Osteoblast (primary cell): Measurements from ENCODE around the gene CCDC191. TPM values are rescaled to one million over a fixed set of nuclear protein-coding genes. Genes with fewer than 3 reads are reported as not detected.

Source experiments
- DNase-seq: peaks from one replicate; pipeline ENCODE4 v3.0.0; 2011; ENCODE audit warnings: low spot score, mixed read lengths; ENCODE audit not compliant: insufficient read length; ENCODE audit errors: missing footprints
- H2AFZ ChIP-seq: 2 replicates; pipeline ENCODE4 v1.6.0; 2011; ENCODE audit warnings: mild to moderate bottlenecking, low read length
- H3K27ac ChIP-seq: 2 replicates; pipeline ENCODE4 v1.5.1; 2011; ENCODE audit warnings: mild to moderate bottlenecking, low read depth, low read length, moderate library complexity
- H3K27me3 ChIP-seq: 2 replicates; pipeline ENCODE4 v1.6.0; 2012; ENCODE audit warnings: mild to moderate bottlenecking, control low read depth, inconsistent platforms, low read length, moderate library complexity; ENCODE audit not compliant: insufficient read depth
- H3K36me3 ChIP-seq: 2 replicates; pipeline ENCODE4 v1.5.1; 2011; ENCODE audit warnings: mild to moderate bottlenecking, low read length, control low read depth, moderate library complexity; ENCODE audit not compliant: insufficient read depth
- H3K4me1 ChIP-seq: 2 replicates; pipeline ENCODE4 v1.5.1; 2011; ENCODE audit warnings: mild to moderate bottlenecking, low read length, control low read depth, moderate library complexity; ENCODE audit not compliant: insufficient read depth
- H3K4me2 ChIP-seq: 2 replicates; pipeline ENCODE4 v1.6.0; 2011; ENCODE audit warnings: mild to moderate bottlenecking, low read length; ENCODE audit not compliant: insufficient read depth
- H3K4me3 ChIP-seq: fragments of 200-600 bp; sonication (generic); 3 replicates; pipeline ENCODE4 v1.5.1; 2012; ENCODE audit warnings: mild to moderate bottlenecking, low read length, inconsistent platforms; ENCODE audit not compliant: insufficient read depth
- H3K79me2 ChIP-seq: 2 replicates; pipeline ENCODE4 v1.6.0; 2012; ENCODE audit warnings: mild to moderate bottlenecking, low read length, control low read depth, inconsistent platforms; ENCODE audit not compliant: insufficient read depth
- H3K9me3 ChIP-seq: 2 replicates; pipeline ENCODE4 v1.5.1; 2011; ENCODE audit warnings: low read depth, low read length, control low read depth
- H4K20me1 ChIP-seq: 2 replicates; pipeline ENCODE4 v1.6.0; 2012; ENCODE audit warnings: mild to moderate bottlenecking, low read length, control low read depth; ENCODE audit not compliant: insufficient read depth
- CTCF ChIP-seq: IDR thresholded peaks from 2 replicates; pipeline ENCODE4 v1.5.1; 2011; ENCODE audit warnings: mild to moderate bottlenecking, low read depth, low read length, moderate library complexity; ENCODE audit errors: extremely low read depth
- total RNA-seq: library from RNA; depleted of rRNA; stranded (reverse); fragments of >200 nt; gene quantifications from 2 replicates; pipeline ENCODE4 v1.2.3, GENCODE V29; 2012

The CCDC191 gene
- total RNA-seq, 1 donor, result 4.0 TPM

- no peaks in the 10 kb centered on the region for H3K36me3 ChIP-seq
- H3K9me3 ChIP-seq, result no peaks in the 10 kb centered on the region
- peaks cover 38% of the 10 kb centered on the region for H3K27me3 ChIP-seq
- DNase-seq, result peak; percentile 74
- TF ChIP-seq CTCF, result no peak
- H2AFZ ChIP-seq, result no peak overlapping the region
- peaks cover 10% of the 10 kb centered on the region for H3K4me1 ChIP-seq
- no peak overlapping the region for H3K4me2 ChIP-seq
- H3K27ac ChIP-seq, result no peak overlapping the region
- H3K4me3 ChIP-seq, result no peak overlapping the region
- no peaks in the 10 kb centered on the region for H4K20me1 ChIP-seq
- H3K79me2 ChIP-seq, result no peaks in the 10 kb centered on the region
Observed at GRCh38 chr3:113952921-113953320, 103.4 kb downstream of the CCDC191 start.

GRCh38 chr3:113948015-113948917, 108.1 kb downstream of the CCDC191 start:
- no peak for TF ChIP-seq CTCF
- Histone ChIP-seq H3K4me2 (peak overlapping the region; percentile 89), H3K36me3 (no peaks in the 10 kb centered on the region), H3K4me3 (peak overlapping the region; percentile 75), H3K79me2 (no peaks in the 10 kb centered on the region), H4K20me1 (no peaks in the 10 kb centered on the region), H3K4me1 (peaks cover 8% of the 10 kb centered on the region), H3K9me3 (no peaks in the 10 kb centered on the region), H2AFZ (peak overlapping the region; percentile 70), H3K27ac (no peak overlapping the region), H3K27me3 (peaks cover 40% of the 10 kb centered on the region)
- peak; percentile 85 for DNase-seq

GRCh38 chr3:113947372-113948014, 108.8 kb downstream of the CCDC191 start, which contains the start of gene ZDHHC23:
ZDHHC23 (plus strand) TSS chr3:113948013; CDS start chr3:113948803, 790 bp downstream.
- H4K20me1 ChIP-seq, result no peaks in the 10 kb centered on the region
- no peaks in the 10 kb centered on the region for H3K36me3 ChIP-seq
- H3K4me1 ChIP-seq, result peaks cover 8% of the 10 kb centered on the region
- no peaks in the 10 kb centered on the region for H3K9me3 ChIP-seq
- peak; percentile 91 for DNase-seq
- no peaks in the 10 kb centered on the region for H3K79me2 ChIP-seq
- peak within 1 kb of the TSS; percentile 75 for H3K4me3 ChIP-seq
- H3K27ac ChIP-seq, result no peak within 1 kb of the TSS
- peak within 1 kb of the TSS; percentile 89 for H3K4me2 ChIP-seq
- peaks cover 36% of the 10 kb centered on the region for H3K27me3 ChIP-seq
- TF ChIP-seq CTCF, result no peak
- peak within 1 kb of the TSS; percentile 89 for H2AFZ ChIP-seq

- no peak for TF ChIP-seq CTCF
- no peaks in the 10 kb centered on the region for H3K36me3 ChIP-seq
- peak overlapping the region; percentile 89 for H3K4me2 ChIP-seq
- peak overlapping the region; percentile 75 for H3K4me3 ChIP-seq
- peaks cover 36% of the 10 kb centered on the region for H3K27me3 ChIP-seq
- H4K20me1 ChIP-seq, result no peaks in the 10 kb centered on the region
- DNase-seq, result no peak
- H3K4me1 ChIP-seq, result peaks cover 8% of the 10 kb centered on the region
- H3K27ac ChIP-seq, result no peak overlapping the region
- H3K9me3 ChIP-seq, result no peaks in the 10 kb centered on the region
- no peak overlapping the region for H2AFZ ChIP-seq
- H3K79me2 ChIP-seq, result no peaks in the 10 kb centered on the region
Observed at GRCh38 chr3:113946831-113947230, 109.5 kb downstream of the CCDC191 start.
